ENCODE data around the gene HSPBAP1.

- TF ChIP-seq, protein P1, sequence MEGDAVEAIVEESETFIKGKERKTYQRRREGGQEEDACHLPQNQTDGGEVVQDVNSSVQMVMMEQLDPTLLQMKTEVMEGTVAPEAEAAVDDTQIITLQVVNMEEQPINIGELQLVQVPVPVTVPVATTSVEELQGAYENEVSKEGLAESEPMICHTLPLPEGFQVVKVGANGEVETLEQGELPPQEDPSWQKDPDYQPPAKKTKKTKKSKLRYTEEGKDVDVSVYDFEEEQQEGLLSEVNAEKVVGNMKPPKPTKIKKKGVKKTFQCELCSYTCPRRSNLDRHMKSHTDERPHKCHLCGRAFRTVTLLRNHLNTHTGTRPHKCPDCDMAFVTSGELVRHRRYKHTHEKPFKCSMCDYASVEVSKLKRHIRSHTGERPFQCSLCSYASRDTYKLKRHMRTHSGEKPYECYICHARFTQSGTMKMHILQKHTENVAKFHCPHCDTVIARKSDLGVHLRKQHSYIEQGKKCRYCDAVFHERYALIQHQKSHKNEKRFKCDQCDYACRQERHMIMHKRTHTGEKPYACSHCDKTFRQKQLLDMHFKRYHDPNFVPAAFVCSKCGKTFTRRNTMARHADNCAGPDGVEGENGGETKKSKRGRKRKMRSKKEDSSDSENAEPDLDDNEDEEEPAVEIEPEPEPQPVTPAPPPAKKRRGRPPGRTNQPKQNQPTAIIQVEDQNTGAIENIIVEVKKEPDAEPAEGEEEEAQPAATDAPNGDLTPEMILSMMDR (IDR thresholded peaks at IDR 0.05; ENCODE audit: low read depth, low read length), result no peak
- TF ChIP-seq, protein P2, sequence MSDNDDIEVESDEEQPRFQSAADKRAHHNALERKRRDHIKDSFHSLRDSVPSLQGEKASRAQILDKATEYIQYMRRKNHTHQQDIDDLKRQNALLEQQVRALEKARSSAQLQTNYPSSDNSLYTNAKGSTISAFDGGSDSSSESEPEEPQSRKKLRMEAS (IDR thresholded peaks at IDR 0.05; ENCODE audit: low read depth, low read length), result no peak
- TF ChIP-seq POLR2A (IDR thresholded peaks at IDR 0.05; ENCODE audit: extremely low read depth, insufficient read length) (no peak), MYC (IDR thresholded peaks at IDR 0.05; ENCODE audit: low read depth, low read length) (no peak)
Measured at GRCh38 chr3:122766430-122766829, 27.2 kb downstream of the HSPBAP1 start.

All from NB4 (cell line).